ENCODE measurements around the gene PDIA3.

PDIA3 gene

DNA sequence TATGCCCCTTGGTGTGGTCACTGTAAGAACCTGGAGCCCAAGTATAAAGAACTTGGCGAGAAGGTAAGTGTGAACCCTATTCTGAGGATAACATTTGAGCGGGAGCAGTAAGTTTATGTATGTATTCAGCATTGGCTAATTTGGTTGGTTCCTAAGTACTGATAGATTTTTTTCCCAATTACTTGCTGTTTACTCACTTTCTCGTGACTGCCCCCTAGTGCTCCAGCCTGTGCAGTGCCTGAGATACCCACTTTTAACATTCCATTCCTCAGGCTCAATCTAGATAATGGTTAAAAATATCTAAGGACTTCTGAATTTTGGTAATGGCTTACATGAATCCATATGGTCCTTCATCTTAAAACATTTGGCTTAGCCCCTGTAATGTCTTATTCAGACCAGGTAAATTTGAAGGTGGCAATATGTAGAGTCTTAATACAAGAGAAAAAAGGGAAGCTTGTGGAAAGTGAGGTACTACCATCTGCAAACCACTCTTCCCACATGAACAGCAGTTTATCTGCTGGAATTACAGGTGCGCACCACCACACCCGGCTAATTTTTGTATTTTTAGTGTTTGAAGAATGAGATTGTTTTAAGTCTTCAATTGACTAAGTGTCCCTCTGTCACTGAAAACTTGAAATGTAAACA lies 23.5 kb downstream of the PDIA3 start:
- TF ChIP-seq TAF1 (IDR thresholded peaks at IDR 0.05; ENCODE audit: borderline replicate concordance, insufficient read depth, low read length) (no peak), FOXP2 (optimal IDR thresholded peaks at IDR 0.05; ENCODE audit: borderline replicate concordance, extremely low read depth, extremely low read length, insufficient read depth) (no peak), SIN3A (IDR thresholded peaks at IDR 0.05; ENCODE audit: borderline replicate concordance, insufficient read depth, low read length) (no peak), POLR2AphosphoS5 (IDR thresholded peaks at IDR 0.05; ENCODE audit: low read depth, low read length) (no peak)
- TF ChIP-seq, protein P1, sequence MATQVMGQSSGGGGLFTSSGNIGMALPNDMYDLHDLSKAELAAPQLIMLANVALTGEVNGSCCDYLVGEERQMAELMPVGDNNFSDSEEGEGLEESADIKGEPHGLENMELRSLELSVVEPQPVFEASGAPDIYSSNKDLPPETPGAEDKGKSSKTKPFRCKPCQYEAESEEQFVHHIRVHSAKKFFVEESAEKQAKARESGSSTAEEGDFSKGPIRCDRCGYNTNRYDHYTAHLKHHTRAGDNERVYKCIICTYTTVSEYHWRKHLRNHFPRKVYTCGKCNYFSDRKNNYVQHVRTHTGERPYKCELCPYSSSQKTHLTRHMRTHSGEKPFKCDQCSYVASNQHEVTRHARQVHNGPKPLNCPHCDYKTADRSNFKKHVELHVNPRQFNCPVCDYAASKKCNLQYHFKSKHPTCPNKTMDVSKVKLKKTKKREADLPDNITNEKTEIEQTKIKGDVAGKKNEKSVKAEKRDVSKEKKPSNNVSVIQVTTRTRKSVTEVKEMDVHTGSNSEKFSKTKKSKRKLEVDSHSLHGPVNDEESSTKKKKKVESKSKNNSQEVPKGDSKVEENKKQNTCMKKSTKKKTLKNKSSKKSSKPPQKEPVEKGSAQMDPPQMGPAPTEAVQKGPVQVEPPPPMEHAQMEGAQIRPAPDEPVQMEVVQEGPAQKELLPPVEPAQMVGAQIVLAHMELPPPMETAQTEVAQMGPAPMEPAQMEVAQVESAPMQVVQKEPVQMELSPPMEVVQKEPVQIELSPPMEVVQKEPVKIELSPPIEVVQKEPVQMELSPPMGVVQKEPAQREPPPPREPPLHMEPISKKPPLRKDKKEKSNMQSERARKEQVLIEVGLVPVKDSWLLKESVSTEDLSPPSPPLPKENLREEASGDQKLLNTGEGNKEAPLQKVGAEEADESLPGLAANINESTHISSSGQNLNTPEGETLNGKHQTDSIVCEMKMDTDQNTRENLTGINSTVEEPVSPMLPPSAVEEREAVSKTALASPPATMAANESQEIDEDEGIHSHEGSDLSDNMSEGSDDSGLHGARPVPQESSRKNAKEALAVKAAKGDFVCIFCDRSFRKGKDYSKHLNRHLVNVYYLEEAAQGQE (IDR thresholded peaks at IDR 0.05; ENCODE audit: insufficient read depth in 1 of 2, low read depth in 2 of 2, low read length in 2 of 2): no peak

DNA sequence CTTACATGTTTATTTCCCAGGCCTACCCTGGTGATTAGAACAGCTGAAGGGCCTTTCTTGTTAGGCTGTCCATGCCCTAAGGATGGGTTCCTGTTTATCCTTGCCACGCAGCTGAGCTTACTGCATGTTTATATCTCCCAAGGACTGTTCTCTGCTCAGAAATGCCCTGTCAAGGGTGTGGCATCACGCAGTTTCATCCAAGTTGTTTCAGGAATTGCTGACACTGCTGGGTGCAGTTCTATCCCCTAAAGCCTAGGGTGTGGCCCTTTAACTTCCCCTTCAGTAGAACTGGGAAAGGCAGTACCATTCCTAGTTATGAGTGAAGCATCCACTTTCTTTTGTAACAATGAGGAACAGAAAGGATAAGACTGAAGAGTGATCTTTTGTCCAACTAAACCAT lies 25.6 kb downstream of the PDIA3 start:
- TF ChIP-seq TAF1 (IDR thresholded peaks at IDR 0.05; ENCODE audit: borderline replicate concordance, insufficient read depth, low read length) (no peak), SIN3A (IDR thresholded peaks at IDR 0.05; ENCODE audit: borderline replicate concordance, insufficient read depth, low read length) (no peak), POLR2AphosphoS5 (IDR thresholded peaks at IDR 0.05; ENCODE audit: low read depth, low read length) (no peak), FOXP2 (optimal IDR thresholded peaks at IDR 0.05; ENCODE audit: borderline replicate concordance, extremely low read depth, extremely low read length, insufficient read depth) (no peak)
- TF ChIP-seq, protein P1 (IDR thresholded peaks at IDR 0.05; ENCODE audit: insufficient read depth in 1 of 2, low read depth in 2 of 2, low read length in 2 of 2): no peak

DNA sequence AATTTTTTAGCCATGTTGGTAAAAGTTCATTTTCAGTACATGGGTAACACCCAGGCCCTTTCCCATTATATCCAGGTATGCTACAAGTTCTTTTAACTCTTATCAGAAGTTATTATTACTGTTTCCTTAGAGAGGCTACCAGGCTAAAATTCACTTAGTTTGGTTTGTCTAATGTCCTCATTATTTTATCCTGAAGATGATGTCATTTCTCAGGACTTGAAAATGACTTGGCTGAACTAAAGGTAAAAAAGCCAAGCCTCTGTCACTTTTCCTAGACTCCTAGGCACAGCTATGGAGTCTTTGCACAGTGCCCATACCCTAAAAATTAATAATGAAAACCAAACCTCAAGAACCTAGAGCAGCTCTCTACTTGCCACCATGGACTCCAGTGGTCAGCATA lies 26.4 kb downstream of the PDIA3 start:
- TF ChIP-seq SIN3A (IDR thresholded peaks at IDR 0.05; ENCODE audit: borderline replicate concordance, insufficient read depth, low read length): no peak
- no peak for TF ChIP-seq POLR2AphosphoS5 (IDR thresholded peaks at IDR 0.05; ENCODE audit: low read depth, low read length)
- TF ChIP-seq TAF1 (IDR thresholded peaks at IDR 0.05; ENCODE audit: borderline replicate concordance, insufficient read depth, low read length): no peak
- TF ChIP-seq, protein P1 (IDR thresholded peaks at IDR 0.05; ENCODE audit: insufficient read depth in 1 of 2, low read depth in 2 of 2, low read length in 2 of 2): no peak
- TF ChIP-seq FOXP2 (optimal IDR thresholded peaks at IDR 0.05; ENCODE audit: borderline replicate concordance, extremely low read depth, extremely low read length, insufficient read depth): no peak

DNA sequence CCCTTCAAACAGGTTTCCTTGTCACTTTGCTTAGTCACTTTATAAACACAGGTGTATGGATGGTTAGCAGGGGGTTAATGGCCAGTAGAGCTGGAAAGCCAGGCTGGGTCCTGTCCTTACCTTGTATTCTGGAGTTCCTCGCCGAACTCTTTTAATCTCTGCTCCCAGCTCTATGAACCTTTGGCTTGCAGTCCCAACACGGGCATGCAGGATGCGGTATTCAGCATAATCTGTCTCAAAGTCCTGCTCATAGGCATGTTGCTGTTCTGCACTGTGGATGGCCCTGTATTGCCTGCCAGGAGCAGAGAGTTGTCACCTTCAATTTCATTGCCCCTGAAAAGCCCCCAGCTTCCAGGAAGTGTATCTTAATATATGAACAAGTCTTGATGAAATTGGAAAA lies 27.8 kb downstream of the PDIA3 start:
- TF ChIP-seq, protein P1 (IDR thresholded peaks at IDR 0.05; ENCODE audit: insufficient read depth in 1 of 2, low read depth in 2 of 2, low read length in 2 of 2): no peak
- TF ChIP-seq POLR2AphosphoS5 (IDR thresholded peaks at IDR 0.05; ENCODE audit: low read depth, low read length): 0 out of 2 replicates have a peak, but pooled peaks have one; percentile 23
